GM12874 (cell line): ENCODE results near the gene CKAP5.

ENCODE experiments used
- CTCF ChIP-seq: IDR thresholded peaks from 2 replicates; pipeline ENCODE4 v1.5.1; 2011; ENCODE audit warnings: low read depth, mild to moderate bottlenecking, control low read depth, low read length, moderate library complexity; ENCODE audit not compliant: insufficient read depth

The CKAP5 gene

GRCh38 chr11:46736615-46737014, 109.5 kb downstream of the CKAP5 start:
- TF ChIP-seq CTCF = no peak

GRCh38 chr11:46736146-46736545, 109.9 kb downstream of the CKAP5 start:
- TF ChIP-seq CTCF = no peak

GRCh38 chr11:46733234-46733633, 112.8 kb downstream of the CKAP5 start:
- no peak for TF ChIP-seq CTCF

GRCh38 chr11:46731545-46731944, 114.5 kb downstream of the CKAP5 start:
- no peak for TF ChIP-seq CTCF

- TF ChIP-seq CTCF = no peak
Observed at GRCh38 chr11:46729110-46730027, 116.7 kb downstream of the CKAP5 start.

GRCh38 chr11:46728659-46729040, 117.4 kb downstream of the CKAP5 start:
- TF ChIP-seq CTCF = no peak

GRCh38 chr11:46727952-46728658, 118.0 kb downstream of the CKAP5 start:
- no peak for TF ChIP-seq CTCF
